ENCODE measurements around the gene DIS3L2.

The DIS3L2 gene

GRCh38 chr2:232316461-232317330, 355.2 kb downstream of the DIS3L2 start:
- no peak overlapping the region for H3K4me3 ChIP-seq (ENCODE audit: low read depth, low read length)
- no peaks in the 10 kb centered on the region for H3K4me1 ChIP-seq (ENCODE audit: control insufficient read depth, insufficient read depth, low read length)
- H3K9me3 ChIP-seq (ENCODE audit: control insufficient read depth, insufficient read depth, low read length), result 0 out of 2 replicates have a peak, but pooled peaks cover 6% of the 10 kb centered on the region
- no peak overlapping the region for H3K9ac ChIP-seq (ENCODE audit: low read depth, low read length)
- H3K27me3 ChIP-seq (ENCODE audit: control insufficient read depth, insufficient read depth, low read length), result no peaks in the 10 kb centered on the region
- no peak overlapping the region for H3K27ac ChIP-seq (ENCODE audit: low read depth, low read length)
- no peaks in the 10 kb centered on the region for H3K36me3 ChIP-seq (ENCODE audit: control insufficient read depth, insufficient read depth, low read length)

DNA sequence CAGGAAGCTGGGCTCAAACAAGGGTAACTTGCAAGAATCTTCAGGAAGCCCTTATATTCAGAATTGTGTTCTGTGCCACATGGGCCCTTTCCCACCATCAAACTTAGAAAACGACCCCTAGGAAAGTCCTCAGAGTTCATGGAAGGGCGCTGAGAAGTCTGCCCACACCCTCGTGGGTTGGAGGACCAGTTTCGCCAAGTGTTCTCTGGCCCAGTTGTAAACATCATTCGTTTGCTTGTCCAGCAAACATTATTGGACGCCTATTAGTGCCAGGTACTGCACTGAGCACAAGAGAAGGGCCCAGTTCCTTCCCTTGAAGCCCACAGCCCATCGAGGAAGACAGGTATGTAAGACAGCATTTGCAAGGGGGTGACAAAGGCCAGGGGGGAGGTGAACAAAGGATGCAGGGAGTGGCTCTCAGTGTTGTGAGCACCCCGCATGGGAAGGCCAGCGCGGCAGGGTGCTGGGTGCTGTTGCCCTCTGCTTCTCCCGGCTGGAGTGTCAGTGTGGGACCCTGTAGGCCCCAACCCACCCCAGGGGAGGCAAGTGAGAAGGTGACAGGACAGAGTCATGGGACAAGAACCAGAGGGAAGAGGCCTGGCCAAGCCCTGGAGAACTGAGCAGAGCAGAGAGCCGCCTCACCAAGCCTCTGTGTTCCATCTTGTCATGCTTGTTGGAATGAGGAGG, 356.8 kb downstream of the DIS3L2 start:
- Histone ChIP-seq H3K36me3 (ENCODE audit: control insufficient read depth, insufficient read depth, low read length) (no peaks in the 10 kb centered on the region), H3K4me3 (ENCODE audit: low read depth, low read length) (no peak overlapping the region), H3K27ac (ENCODE audit: low read depth, low read length) (no peak overlapping the region), H3K27me3 (ENCODE audit: control insufficient read depth, insufficient read depth, low read length) (no peaks in the 10 kb centered on the region), H3K9ac (ENCODE audit: low read depth, low read length) (no peak overlapping the region), H3K9me3 (ENCODE audit: control insufficient read depth, insufficient read depth, low read length) (no peaks in the 10 kb centered on the region), H3K4me1 (ENCODE audit: control insufficient read depth, insufficient read depth, low read length) (no peaks in the 10 kb centered on the region)

DNA sequence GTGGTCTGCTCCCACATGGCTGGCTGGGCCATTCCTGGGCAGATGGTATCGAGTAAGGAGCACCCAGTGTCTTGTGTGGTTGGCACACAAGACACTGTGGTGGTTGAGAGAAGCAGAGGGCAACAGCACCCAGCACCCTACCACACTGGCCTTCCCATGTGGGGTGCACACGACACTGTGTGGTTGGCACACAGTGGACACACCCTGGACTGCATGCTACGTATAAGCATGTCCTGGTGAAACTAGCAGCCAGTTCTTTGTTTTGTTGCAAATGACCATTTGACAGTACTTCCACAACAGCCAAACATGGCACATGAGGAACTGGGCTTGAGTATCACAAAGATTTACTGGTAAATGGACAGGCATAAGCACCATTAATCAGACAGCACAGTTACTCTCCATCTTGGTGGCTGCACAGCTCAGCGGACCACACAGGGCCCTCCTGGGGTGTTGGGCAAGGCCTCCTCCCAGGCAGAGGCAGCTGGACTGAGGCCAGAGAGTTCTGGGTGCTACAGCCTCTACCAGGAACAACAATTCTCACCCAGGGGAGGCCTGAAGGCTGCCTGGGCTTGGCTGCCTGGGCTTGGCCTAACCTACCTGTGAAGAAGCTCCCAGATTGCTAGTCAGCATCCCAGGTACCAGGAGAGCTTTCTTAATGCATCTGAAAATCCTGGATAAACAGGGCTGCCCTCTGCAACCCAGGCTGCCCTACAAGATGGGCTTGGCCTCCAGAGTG, 357.7 kb downstream of the DIS3L2 start:
- Histone ChIP-seq H3K9ac (ENCODE audit: low read depth, low read length) (no peak overlapping the region), H3K27me3 (ENCODE audit: control insufficient read depth, insufficient read depth, low read length) (no peaks in the 10 kb centered on the region), H3K27ac (ENCODE audit: low read depth, low read length) (no peak overlapping the region), H3K4me1 (ENCODE audit: control insufficient read depth, insufficient read depth, low read length) (no peaks in the 10 kb centered on the region), H3K4me3 (ENCODE audit: low read depth, low read length) (no peak overlapping the region), H3K36me3 (ENCODE audit: control insufficient read depth, insufficient read depth, low read length) (no peaks in the 10 kb centered on the region), H3K9me3 (ENCODE audit: control insufficient read depth, insufficient read depth, low read length) (no peaks in the 10 kb centered on the region)

DNA sequence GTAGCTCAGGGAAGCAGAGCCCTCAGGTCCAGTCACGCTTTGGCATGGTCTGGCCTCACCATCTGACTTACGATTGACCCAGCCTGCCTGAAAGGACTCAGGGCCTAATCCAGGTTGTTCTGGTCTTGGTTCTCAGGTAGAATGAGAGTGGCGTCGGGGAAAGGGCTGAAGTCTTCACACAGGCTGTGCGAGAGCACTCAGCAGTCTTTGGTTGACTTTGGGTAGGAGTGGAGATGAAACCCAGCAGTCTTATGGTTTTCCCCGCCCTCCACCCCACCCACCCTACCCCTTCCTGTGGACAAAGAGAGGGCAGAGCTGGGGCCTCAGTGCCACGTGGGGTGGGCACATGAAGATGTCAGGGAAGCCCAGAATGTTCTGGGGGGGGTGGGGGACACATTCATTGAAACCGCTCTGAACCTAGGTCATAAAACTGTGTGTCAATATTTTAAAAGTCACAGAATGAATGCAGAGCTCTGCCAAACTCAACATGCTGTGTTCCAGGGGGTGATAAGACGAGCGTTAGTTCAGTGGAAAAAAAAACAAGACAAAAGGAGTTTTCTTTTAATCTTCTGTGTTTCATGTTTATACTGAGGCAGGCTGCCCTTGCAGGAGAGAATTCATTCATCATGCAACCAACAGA, 358.4 kb downstream of the DIS3L2 start:
- Histone ChIP-seq H3K4me3 (ENCODE audit: low read depth, low read length) (no peak overlapping the region), H3K4me1 (ENCODE audit: control insufficient read depth, insufficient read depth, low read length) (no peaks in the 10 kb centered on the region), H3K36me3 (ENCODE audit: control insufficient read depth, insufficient read depth, low read length) (no peaks in the 10 kb centered on the region), H3K27ac (ENCODE audit: low read depth, low read length) (no peak overlapping the region), H3K9me3 (ENCODE audit: control insufficient read depth, insufficient read depth, low read length) (no peaks in the 10 kb centered on the region), H3K27me3 (ENCODE audit: control insufficient read depth, insufficient read depth, low read length) (no peaks in the 10 kb centered on the region), H3K9ac (ENCODE audit: low read depth, low read length) (no peak overlapping the region)

DNA sequence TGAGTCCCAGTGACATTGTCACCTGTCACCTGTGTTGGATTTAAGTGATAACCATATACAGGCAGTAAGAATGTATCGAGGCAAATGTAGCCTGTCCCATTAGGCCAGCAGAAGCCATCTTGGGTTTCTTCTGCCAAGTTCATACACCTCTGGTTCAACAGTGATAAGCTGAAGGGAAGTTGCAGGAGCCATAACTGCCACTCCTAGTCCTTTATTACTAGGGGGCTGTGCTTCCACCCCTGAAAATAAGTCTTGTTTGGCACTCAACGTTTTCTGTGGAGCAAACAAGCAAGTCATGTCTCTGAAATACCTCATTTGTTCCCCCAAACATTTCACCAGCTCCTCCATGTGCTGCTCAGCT, 358.9 kb downstream of the DIS3L2 start:
- no peaks in the 10 kb centered on the region for H3K4me1 ChIP-seq (ENCODE audit: control insufficient read depth, insufficient read depth, low read length)
- H3K27ac ChIP-seq (ENCODE audit: low read depth, low read length), result no peak overlapping the region
- no peak overlapping the region for H3K4me3 ChIP-seq (ENCODE audit: low read depth, low read length)
- no peaks in the 10 kb centered on the region for H3K9me3 ChIP-seq (ENCODE audit: control insufficient read depth, insufficient read depth, low read length)
- no peaks in the 10 kb centered on the region for H3K27me3 ChIP-seq (ENCODE audit: control insufficient read depth, insufficient read depth, low read length)
- no peak overlapping the region for H3K9ac ChIP-seq (ENCODE audit: low read depth, low read length)
- H3K36me3 ChIP-seq (ENCODE audit: control insufficient read depth, insufficient read depth, low read length), result no peaks in the 10 kb centered on the region

- H3K36me3 ChIP-seq (ENCODE audit: control insufficient read depth, insufficient read depth, low read length), result no peaks in the 10 kb centered on the region
- no peaks in the 10 kb centered on the region for H3K27me3 ChIP-seq (ENCODE audit: control insufficient read depth, insufficient read depth, low read length)
- H3K9me3 ChIP-seq (ENCODE audit: control insufficient read depth, insufficient read depth, low read length), result no peaks in the 10 kb centered on the region
- no peak overlapping the region for H3K4me3 ChIP-seq (ENCODE audit: low read depth, low read length)
- no peak overlapping the region for H3K27ac ChIP-seq (ENCODE audit: low read depth, low read length)
- no peak overlapping the region for H3K9ac ChIP-seq (ENCODE audit: low read depth, low read length)
- H3K4me1 ChIP-seq (ENCODE audit: control insufficient read depth, insufficient read depth, low read length), result no peaks in the 10 kb centered on the region
Measured at GRCh38 chr2:232321156-232321816, 359.8 kb downstream of the DIS3L2 start.

- H3K4me3 ChIP-seq (ENCODE audit: low read depth, low read length), result no peak overlapping the region
- H3K36me3 ChIP-seq (ENCODE audit: control insufficient read depth, insufficient read depth, low read length), result no peaks in the 10 kb centered on the region
- no peaks in the 10 kb centered on the region for H3K27me3 ChIP-seq (ENCODE audit: control insufficient read depth, insufficient read depth, low read length)
- H3K9ac ChIP-seq (ENCODE audit: low read depth, low read length), result no peak overlapping the region
- H3K27ac ChIP-seq (ENCODE audit: low read depth, low read length), result no peak overlapping the region
- no peaks in the 10 kb centered on the region for H3K9me3 ChIP-seq (ENCODE audit: control insufficient read depth, insufficient read depth, low read length)
- H3K4me1 ChIP-seq (ENCODE audit: control insufficient read depth, insufficient read depth, low read length), result no peaks in the 10 kb centered on the region
Measured at GRCh38 chr2:232321817-232322559, 360.5 kb downstream of the DIS3L2 start.

GRCh38 chr2:232322560-232323327, 361.2 kb downstream of the DIS3L2 start:
- no peaks in the 10 kb centered on the region for H3K9me3 ChIP-seq (ENCODE audit: control insufficient read depth, insufficient read depth, low read length)
- no peaks in the 10 kb centered on the region for H3K27me3 ChIP-seq (ENCODE audit: control insufficient read depth, insufficient read depth, low read length)
- no peak overlapping the region for H3K27ac ChIP-seq (ENCODE audit: low read depth, low read length)
- no peaks in the 10 kb centered on the region for H3K36me3 ChIP-seq (ENCODE audit: control insufficient read depth, insufficient read depth, low read length)
- no peaks in the 10 kb centered on the region for H3K4me1 ChIP-seq (ENCODE audit: control insufficient read depth, insufficient read depth, low read length)
- no peak overlapping the region for H3K4me3 ChIP-seq (ENCODE audit: low read depth, low read length)
- H3K9ac ChIP-seq (ENCODE audit: low read depth, low read length), result no peak overlapping the region

- no peaks in the 10 kb centered on the region for H3K9me3 ChIP-seq (ENCODE audit: control insufficient read depth, insufficient read depth, low read length)
- H3K9ac ChIP-seq (ENCODE audit: low read depth, low read length), result no peak overlapping the region
- no peaks in the 10 kb centered on the region for H3K4me1 ChIP-seq (ENCODE audit: control insufficient read depth, insufficient read depth, low read length)
- H3K36me3 ChIP-seq (ENCODE audit: control insufficient read depth, insufficient read depth, low read length), result no peaks in the 10 kb centered on the region
- H3K4me3 ChIP-seq (ENCODE audit: low read depth, low read length), result no peak overlapping the region
- no peaks in the 10 kb centered on the region for H3K27me3 ChIP-seq (ENCODE audit: control insufficient read depth, insufficient read depth, low read length)
- H3K27ac ChIP-seq (ENCODE audit: low read depth, low read length), result no peak overlapping the region
Measured at GRCh38 chr2:232323328-232323650, 361.8 kb downstream of the DIS3L2 start.

All from HUES48 (cell line).